Measurements from ENCODE around the gene OGT.
A peak's percentile ranks its signal among the peaks of the same experiment; 100 is the strongest.
"Not testable (repeated sequence)": the region's sequence is repeated elsewhere in the genome, so short reads cannot be mapped to it uniquely, and the experiment has no call there.

Gene OGT

GRCh38 chrX:71532753-71533425, at the start of gene OGT:
OGT (plus strand) TSS chrX:71533104; CDS start chrX:71533300, 196 bp downstream.
- peak; percentile 98 for DNase-seq

GRCh38 chrX:71487814-71488213, 45.1 kb upstream of the OGT start:
- DNase-seq, result no peak

GRCh38 chrX:71489540-71489939, 43.4 kb upstream of the OGT start:
- DNase-seq, result no peak

- peak; percentile 55 for DNase-seq
These were observed 40.5 kb upstream of the OGT start for GRCh38 chrX:71492231-71493065.

GRCh38 chrX:71493111-71493613, 39.7 kb upstream of the OGT start:
- DNase-seq, result no peak

- DNase-seq, result not testable (repeated sequence)
These were observed 36.9 kb upstream of the OGT start for GRCh38 chrX:71495979-71496378.

GRCh38 chrX:71496476-71496875, 36.4 kb upstream of the OGT start:
- no peak for DNase-seq

GRCh38 chrX:71502080-71502479, 30.8 kb upstream of the OGT start:
- not testable (repeated sequence) for DNase-seq

- no peak for DNase-seq
These were observed 28.6 kb upstream of the OGT start for GRCh38 chrX:71504346-71504745.

GRCh38 chrX:71509289-71509688, 23.6 kb upstream of the OGT start:
- no peak for DNase-seq

- DNase-seq, result no peak
These were observed 22.7 kb upstream of the OGT start for GRCh38 chrX:71510161-71510560.

- DNase-seq, result not testable (repeated sequence)
These were observed 19.2 kb upstream of the OGT start for GRCh38 chrX:71513731-71514130.

- no peak for DNase-seq
These were observed 18.4 kb upstream of the OGT start for GRCh38 chrX:71514367-71515037.

- DNase-seq, result no peak
These were observed 17.9 kb upstream of the OGT start for GRCh38 chrX:71515038-71515396.

- DNase-seq, result no peak
These were observed 7.6 kb upstream of the OGT start for GRCh38 chrX:71525316-71525715.

- DNase-seq, result peak; percentile 36
These were observed 689 bp upstream of the OGT start for GRCh38 chrX:71532078-71532752.

GRCh38 chrX:71533516-71533850, 579 bp downstream of the OGT start:
- no peak for DNase-seq

- peak; percentile 61 for DNase-seq
These were observed 1.1 kb downstream of the OGT start for GRCh38 chrX:71533851-71534561.

GRCh38 chrX:71534773-71535544, 2.1 kb downstream of the OGT start:
- no peak for DNase-seq

- no peak for DNase-seq
These were observed 3.4 kb downstream of the OGT start for GRCh38 chrX:71536285-71536684.

- no peak for DNase-seq
These were observed 4.8 kb downstream of the OGT start for GRCh38 chrX:71537743-71538142.

GRCh38 chrX:71540801-71541200, 7.9 kb downstream of the OGT start:
- DNase-seq, result no peak

All from RPMI8226 (cell line).